A673 (cell line): ENCODE measurements around the gene CELA2B. TPM values are rescaled to one million over a fixed set of nuclear protein-coding genes. Genes with fewer than 3 reads are reported as not detected.
"Not testable (repeated sequence)": the region's sequence is repeated elsewhere in the genome, so short reads cannot be mapped to it uniquely, and the experiment has no call there.

Source experiments
- BruUV-seq: library from RNA; stranded (reverse); fragments of 400-500 nt; replicated peaks from 2 replicates; lab custom pipeline; 2021; lab: Mats Ljungman, UMichigan
- CTCF ChIA-PET: fragments of 300-600 bp; sonication (Branson Sonifier 250); formaldehyde crosslinking; loops from one replicate; lab custom pipeline; 2022; ENCODE audit warnings: antibody characterized with exemption; lab: Charles Lee
- POLR2A ChIA-PET: fragments of 300-600 bp; sonication (Branson Sonifier 250); formaldehyde crosslinking; loops from one replicate; lab custom pipeline; 2022; ENCODE audit warnings: antibody characterized with exemption; ENCODE audit not compliant: low non-redundant PET; lab: Charles Lee
- DNase-seq: peaks from one replicate; pipeline ENCODE4 v3.0.0-alpha.2; 2015; ENCODE audit warnings: low spot score
- H3K27ac ChIP-seq: fragments of 200-600 bp; sonication (generic); 2 replicates; pipeline ENCODE4 v1.5.1; 2016; ENCODE audit warnings: mixed run types, low read depth, mild to moderate bottlenecking, mixed read lengths, antibody characterized with exemption, low read length; ENCODE audit not compliant: poor library complexity, severe bottlenecking
- H3K27me3 ChIP-seq: fragments of 200-600 bp; sonication (generic); replicated peaks from 2 replicates; pipeline ENCODE4 v1.6.1; 2017; ENCODE audit warnings: mixed run types, low read depth, mild to moderate bottlenecking, mixed read lengths, antibody characterized with exemption, low read length; ENCODE audit not compliant: insufficient read depth, poor library complexity
- H3K36me3 ChIP-seq: fragments of 200-600 bp; sonication (generic); 2 replicates; pipeline ENCODE4 v1.6.1; 2016; ENCODE audit warnings: mixed run types, mild to moderate bottlenecking, mixed read lengths, antibody characterized with exemption, low read length; ENCODE audit not compliant: insufficient read depth, poor library complexity, severe bottlenecking
- H3K4me1 ChIP-seq: fragments of 200-600 bp; sonication (generic); 2 replicates; pipeline ENCODE4 v1.6.1; 2017; ENCODE audit warnings: mixed run types, mild to moderate bottlenecking, mixed read lengths, antibody characterized with exemption, low read length; ENCODE audit not compliant: insufficient read depth, poor library complexity, severe bottlenecking
- H3K4me3 ChIP-seq: fragments of 200-600 bp; sonication (generic); 2 replicates; pipeline ENCODE4 v1.5.1; 2016; ENCODE audit warnings: low read depth, mixed run types, mild to moderate bottlenecking, mixed read lengths, low read length; ENCODE audit not compliant: poor library complexity, severe bottlenecking
- H3K9me3 ChIP-seq: fragments of 200-600 bp; sonication (generic); 2 replicates; pipeline ENCODE4 v1.6.1; 2016; ENCODE audit warnings: mixed run types, low read depth, mild to moderate bottlenecking, mixed read lengths, antibody characterized with exemption, low read length; ENCODE audit not compliant: poor library complexity, severe bottlenecking
- EZH2 ChIP-seq: fragments of 200-600 bp; sonication (generic); IDR thresholded peaks from 2 replicates; pipeline ENCODE4 v1.6.1; 2017; ENCODE audit warnings: borderline replicate concordance, low read depth, mild to moderate bottlenecking, mixed read lengths, antibody characterized with exemption, low read length; ENCODE audit not compliant: poor library complexity, severe bottlenecking
- intact Hi-C: fragments of 100-400 bp; cut with micrococcal nuclease; formaldehyde crosslinking; loops from one replicate; pipeline ENCODE4 v1.10.0; 2022; ENCODE audit not compliant: unreplicated experiment
- total RNA-seq: library from RNA; stranded (reverse); gene quantifications from 2 replicates; pipeline ENCODE4 v1.2.3, GENCODE V29; 2021
- TF ChIP-seq, protein P1 (sequence below): fragments of 300-800, 200-600 bp; sonication (generic); conservative IDR thresholded peaks from 2 replicates; pipeline ENCODE4 v1.5.1; 2017; ENCODE audit warnings: low read depth, mild to moderate bottlenecking, antibody characterized with exemption, low read length, moderate library complexity, mixed read lengths

CELA2B gene
- total RNA-seq, 1 experiment from 2014 or later, result not detected

DNA sequence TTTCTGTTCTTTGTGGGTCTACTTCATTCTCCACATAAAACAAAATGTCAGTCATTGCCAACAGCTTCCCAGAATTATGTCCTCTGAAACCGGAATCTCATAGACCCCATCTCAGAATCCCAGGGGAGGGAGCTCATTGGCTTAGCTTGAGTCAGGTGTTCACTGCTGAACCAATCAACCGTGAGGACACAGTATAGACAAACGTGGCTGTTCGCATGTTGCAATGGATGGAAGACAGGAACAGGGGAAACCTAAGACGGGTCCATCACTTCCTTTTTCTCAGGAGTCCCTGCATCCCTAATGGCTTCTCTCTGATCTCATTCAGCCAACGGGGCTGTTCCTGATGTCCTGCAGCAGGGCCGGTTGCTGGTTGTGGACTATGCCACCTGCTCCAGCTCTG is 10.2 kb upstream of the CELA2B start:
- Histone ChIP-seq H3K27me3 (no peaks in the 10 kb centered on the region), H3K36me3 (no peaks in the 10 kb centered on the region), H3K27ac (no peak overlapping the region), H3K9me3 (no peaks in the 10 kb centered on the region), H3K4me1 (peaks cover under 1% of the 10 kb centered on the region), H3K4me3 (no peak overlapping the region)
- ChIA-PET POLR2A (no interaction called here), CTCF (no interaction called here)
- DNase-seq, result no peak
- TF ChIP-seq EZH2, result no peak
- TF ChIP-seq, protein P1, sequence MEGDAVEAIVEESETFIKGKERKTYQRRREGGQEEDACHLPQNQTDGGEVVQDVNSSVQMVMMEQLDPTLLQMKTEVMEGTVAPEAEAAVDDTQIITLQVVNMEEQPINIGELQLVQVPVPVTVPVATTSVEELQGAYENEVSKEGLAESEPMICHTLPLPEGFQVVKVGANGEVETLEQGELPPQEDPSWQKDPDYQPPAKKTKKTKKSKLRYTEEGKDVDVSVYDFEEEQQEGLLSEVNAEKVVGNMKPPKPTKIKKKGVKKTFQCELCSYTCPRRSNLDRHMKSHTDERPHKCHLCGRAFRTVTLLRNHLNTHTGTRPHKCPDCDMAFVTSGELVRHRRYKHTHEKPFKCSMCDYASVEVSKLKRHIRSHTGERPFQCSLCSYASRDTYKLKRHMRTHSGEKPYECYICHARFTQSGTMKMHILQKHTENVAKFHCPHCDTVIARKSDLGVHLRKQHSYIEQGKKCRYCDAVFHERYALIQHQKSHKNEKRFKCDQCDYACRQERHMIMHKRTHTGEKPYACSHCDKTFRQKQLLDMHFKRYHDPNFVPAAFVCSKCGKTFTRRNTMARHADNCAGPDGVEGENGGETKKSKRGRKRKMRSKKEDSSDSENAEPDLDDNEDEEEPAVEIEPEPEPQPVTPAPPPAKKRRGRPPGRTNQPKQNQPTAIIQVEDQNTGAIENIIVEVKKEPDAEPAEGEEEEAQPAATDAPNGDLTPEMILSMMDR, result no peak
- intact Hi-C loops, result no loop called here
- no TSS peak for BruUV-seq

DNA sequence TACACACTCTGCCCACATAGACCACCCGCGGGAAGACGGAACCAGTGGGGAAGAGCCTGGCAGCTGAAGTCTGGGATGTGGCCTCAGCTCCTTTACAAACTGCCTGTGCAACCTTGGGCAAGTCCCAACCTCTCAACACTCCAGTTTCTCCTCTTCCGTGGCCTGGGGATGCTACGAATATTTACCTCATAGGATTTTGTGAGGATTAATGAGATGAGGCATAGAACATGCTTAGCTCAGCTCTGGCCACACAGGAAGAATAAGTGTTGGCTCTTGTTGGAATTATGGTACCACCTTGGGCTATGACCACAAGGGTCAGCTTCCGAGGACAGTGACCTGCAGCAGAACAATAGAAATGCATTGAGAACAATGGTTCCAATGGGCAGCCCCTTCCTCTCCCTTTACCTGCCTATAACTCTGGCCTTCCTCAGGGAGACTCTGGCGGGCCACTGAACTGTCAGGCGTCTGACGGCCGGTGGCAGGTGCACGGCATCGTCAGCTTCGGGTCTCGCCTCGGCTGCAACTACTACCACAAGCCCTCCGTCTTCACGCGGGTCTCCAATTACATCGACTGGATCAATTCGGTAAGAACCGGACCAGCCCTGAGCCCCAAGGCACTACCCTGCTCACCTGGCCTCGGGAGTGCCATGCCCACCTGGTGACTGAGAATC is 8.8 kb upstream of the CELA2B start:
- H3K4me1 ChIP-seq, POLR2A ChIA-PET, CTCF ChIA-PET, H3K27me3 ChIP-seq, DNase-seq, BruUV-seq, H3K4me3 ChIP-seq, H3K36me3 ChIP-seq, H3K9me3 ChIP-seq, H3K27ac ChIP-seq, intact Hi-C loops: not testable (repeated sequence)

DNA sequence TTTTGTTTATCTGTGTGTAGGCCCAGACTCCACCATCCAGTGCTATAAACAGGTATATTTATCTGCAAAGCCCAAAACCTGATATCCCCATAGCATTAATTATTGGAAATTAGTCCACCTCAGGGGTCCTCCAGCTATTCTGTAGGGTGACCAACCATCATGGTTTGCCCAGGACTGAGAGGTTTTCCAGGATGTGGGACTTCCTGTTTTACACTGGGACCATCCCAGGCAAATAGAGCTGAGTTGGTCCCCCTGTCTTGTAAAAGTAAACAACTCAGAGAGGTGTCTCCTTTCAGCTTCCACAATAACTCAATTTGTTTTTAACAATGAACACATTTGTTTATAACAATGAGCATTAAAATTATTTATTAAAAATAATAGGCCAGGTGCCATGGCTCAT is 7.8 kb upstream of the CELA2B start:
- Histone ChIP-seq H3K27me3 (no peaks in the 10 kb centered on the region), H3K9me3 (no peaks in the 10 kb centered on the region), H3K4me1 (no peaks in the 10 kb centered on the region), H3K36me3 (no peaks in the 10 kb centered on the region), H3K27ac (no peak overlapping the region), H3K4me3 (no peak overlapping the region)
- intact Hi-C loops, result no loop called here
- no TSS peak for BruUV-seq
- DNase-seq, result no peak
- POLR2A ChIA-PET, result no interaction called here
- CTCF ChIA-PET, result no interaction called here
- TF ChIP-seq, protein P1, result no peak

DNA sequence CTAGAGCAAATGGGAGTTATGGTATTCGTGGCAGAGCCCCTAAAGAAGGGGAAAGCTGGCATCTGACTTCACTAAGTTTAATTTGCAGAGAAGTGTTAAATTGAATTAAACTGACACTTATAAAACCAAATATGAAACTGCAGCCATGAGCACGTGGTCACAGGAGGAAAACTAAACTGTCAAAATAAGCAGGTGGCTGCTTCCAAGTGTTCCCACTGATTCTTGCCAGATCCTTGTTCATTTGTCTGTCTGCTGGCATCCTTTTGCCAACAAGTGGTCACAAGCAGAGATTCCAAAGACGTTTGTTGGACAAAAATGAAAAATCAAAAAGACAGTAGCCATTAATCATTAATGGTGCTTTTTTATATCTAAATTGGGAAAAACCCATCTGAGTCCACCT is 6.5 kb upstream of the CELA2B start:
- intact Hi-C loops, result no loop called here
- ChIA-PET POLR2A (no interaction called here), CTCF (no interaction called here)
- TF ChIP-seq EZH2, result no peak
- TF ChIP-seq, protein P1, result no peak
- H3K9me3 ChIP-seq, result no peaks in the 10 kb centered on the region
- no TSS peak for BruUV-seq
- no peak overlapping the region for H3K4me3 ChIP-seq
- no peak overlapping the region for H3K27ac ChIP-seq
- DNase-seq, result no peak
- H3K4me1 ChIP-seq, result no peaks in the 10 kb centered on the region
- no peaks in the 10 kb centered on the region for H3K36me3 ChIP-seq
- no peaks in the 10 kb centered on the region for H3K27me3 ChIP-seq

DNA sequence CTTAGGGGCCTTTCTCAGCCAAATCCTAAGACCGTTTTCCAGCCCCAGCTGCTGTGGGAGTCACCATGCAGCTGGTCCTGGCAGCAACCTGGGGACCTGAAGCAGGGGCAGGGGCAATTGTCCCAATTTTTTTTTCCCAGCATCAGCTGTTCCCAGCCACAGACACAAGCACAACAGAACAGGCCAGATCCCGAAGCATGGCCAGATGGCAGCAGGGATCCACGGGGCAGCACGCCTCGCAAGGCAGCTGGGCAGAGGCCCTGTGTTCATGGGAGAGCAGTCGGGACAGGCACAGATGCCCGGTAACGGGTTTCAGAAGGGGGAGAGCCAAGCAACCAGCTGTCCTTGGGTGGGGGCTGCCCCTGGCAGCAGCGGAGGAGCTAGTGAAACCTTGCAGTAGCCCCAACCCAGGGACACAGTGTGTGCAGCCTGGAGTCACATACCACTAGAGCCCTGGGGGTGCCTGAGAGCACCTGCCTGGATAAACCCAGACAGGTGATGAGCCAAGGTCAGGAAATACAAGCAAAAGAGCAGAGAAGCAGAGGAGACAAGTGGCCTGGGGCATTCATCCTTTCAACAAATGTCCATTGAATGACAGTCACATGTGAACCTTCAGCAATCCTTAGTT is 6.0 kb upstream of the CELA2B start:
- not testable (repeated sequence) for H3K36me3 ChIP-seq

More for the DNA sequence above, 6.0 kb upstream of the CELA2B start:
- H3K9me3 ChIP-seq, H3K27ac ChIP-seq, H3K4me1 ChIP-seq, BruUV-seq, H3K27me3 ChIP-seq, H3K4me3 ChIP-seq, POLR2A ChIA-PET, intact Hi-C loops, CTCF ChIA-PET, DNase-seq: not testable (repeated sequence)
